RWPE1 (cell line): ENCODE results near the gene NBAS.

Experiments
- CTCF ChIA-PET: fragments of 350-600 bp; sonication (Branson Sonifier 250); formaldehyde crosslinking; extraction: SDS; loops from one replicate; lab custom pipeline; 2021; lab: Yijun Ruan, JAX
- POLR2A ChIA-PET: fragments of 400-600 bp; formaldehyde crosslinking; extraction: SDS; loops from one replicate; lab custom pipeline; 2020; ENCODE audit warnings: antibody characterized with exemption; ENCODE audit not compliant: low non-redundant PET; lab: Yijun Ruan, JAX
- DNase-seq: peaks from one replicate; pipeline ENCODE4 v3.0.0; 2012; ENCODE audit warnings: low spot score
- H3K27ac ChIP-seq: fragments of 450-650 bp; 2 replicates; pipeline ENCODE4 v1.5.1; 2017
- TF ChIP-seq, protein P1 (sequence below): fragments of 450-650 bp; conservative IDR thresholded peaks from 2 replicates; pipeline ENCODE4 v1.5.1; 2017; ENCODE audit warnings: low read depth, mild to moderate bottlenecking

NBAS gene

DNA sequence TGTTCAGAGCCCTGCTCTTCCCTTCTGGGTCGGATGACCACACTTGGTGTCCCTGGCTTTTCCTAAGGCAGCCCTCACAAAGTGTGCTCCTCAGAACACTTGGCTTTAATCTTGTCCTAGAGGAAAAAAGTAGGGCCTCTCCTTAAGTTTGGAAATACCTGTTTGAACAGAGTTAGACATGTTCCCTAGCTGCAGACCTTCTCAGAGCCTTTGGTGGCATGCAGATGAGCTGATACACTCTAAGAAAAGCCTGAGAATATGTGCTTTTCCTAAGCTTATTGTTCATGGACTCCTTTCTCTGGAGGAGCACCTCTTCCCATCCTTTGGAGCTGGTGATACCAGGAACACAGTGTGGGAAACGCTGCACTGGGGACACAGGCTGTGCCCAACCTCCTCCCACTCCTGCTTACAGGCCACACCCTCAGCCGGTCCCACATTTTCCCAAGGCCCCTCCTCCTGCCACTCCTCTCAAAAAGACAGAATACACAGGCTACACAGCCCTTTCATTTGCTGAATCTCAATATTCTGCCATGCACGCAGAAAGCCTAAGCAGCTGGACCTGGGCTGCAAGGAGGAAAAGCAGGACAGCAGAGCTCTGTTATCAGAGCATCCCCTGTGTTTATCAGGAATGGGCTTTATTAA, 443.6 kb downstream of the NBAS start:
- TF ChIP-seq, protein P1, sequence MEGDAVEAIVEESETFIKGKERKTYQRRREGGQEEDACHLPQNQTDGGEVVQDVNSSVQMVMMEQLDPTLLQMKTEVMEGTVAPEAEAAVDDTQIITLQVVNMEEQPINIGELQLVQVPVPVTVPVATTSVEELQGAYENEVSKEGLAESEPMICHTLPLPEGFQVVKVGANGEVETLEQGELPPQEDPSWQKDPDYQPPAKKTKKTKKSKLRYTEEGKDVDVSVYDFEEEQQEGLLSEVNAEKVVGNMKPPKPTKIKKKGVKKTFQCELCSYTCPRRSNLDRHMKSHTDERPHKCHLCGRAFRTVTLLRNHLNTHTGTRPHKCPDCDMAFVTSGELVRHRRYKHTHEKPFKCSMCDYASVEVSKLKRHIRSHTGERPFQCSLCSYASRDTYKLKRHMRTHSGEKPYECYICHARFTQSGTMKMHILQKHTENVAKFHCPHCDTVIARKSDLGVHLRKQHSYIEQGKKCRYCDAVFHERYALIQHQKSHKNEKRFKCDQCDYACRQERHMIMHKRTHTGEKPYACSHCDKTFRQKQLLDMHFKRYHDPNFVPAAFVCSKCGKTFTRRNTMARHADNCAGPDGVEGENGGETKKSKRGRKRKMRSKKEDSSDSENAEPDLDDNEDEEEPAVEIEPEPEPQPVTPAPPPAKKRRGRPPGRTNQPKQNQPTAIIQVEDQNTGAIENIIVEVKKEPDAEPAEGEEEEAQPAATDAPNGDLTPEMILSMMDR: no peak
- H3K27ac ChIP-seq: no peak overlapping the region
- ChIA-PET CTCF (no interaction called here), POLR2A (no interaction called here)
- DNase-seq: no peak
